Measurements from ENCODE around the gene AXIN1. TPM values are rescaled to one million over a fixed set of nuclear protein-coding genes. Genes with fewer than 3 reads are reported as not detected.
A peak's percentile ranks its signal among the peaks of the same experiment; 100 is the strongest.

The AXIN1 gene, protein sequence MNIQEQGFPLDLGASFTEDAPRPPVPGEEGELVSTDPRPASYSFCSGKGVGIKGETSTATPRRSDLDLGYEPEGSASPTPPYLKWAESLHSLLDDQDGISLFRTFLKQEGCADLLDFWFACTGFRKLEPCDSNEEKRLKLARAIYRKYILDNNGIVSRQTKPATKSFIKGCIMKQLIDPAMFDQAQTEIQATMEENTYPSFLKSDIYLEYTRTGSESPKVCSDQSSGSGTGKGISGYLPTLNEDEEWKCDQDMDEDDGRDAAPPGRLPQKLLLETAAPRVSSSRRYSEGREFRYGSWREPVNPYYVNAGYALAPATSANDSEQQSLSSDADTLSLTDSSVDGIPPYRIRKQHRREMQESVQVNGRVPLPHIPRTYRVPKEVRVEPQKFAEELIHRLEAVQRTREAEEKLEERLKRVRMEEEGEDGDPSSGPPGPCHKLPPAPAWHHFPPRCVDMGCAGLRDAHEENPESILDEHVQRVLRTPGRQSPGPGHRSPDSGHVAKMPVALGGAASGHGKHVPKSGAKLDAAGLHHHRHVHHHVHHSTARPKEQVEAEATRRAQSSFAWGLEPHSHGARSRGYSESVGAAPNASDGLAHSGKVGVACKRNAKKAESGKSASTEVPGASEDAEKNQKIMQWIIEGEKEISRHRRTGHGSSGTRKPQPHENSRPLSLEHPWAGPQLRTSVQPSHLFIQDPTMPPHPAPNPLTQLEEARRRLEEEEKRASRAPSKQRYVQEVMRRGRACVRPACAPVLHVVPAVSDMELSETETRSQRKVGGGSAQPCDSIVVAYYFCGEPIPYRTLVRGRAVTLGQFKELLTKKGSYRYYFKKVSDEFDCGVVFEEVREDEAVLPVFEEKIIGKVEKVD
- 10 to 100 TPM; 24.5 to 33.6 (median 27.6) TPM for polyA plus RNA-seq
- long read RNA-seq, donor 1: 0 reads
- long read RNA-seq, donor 2, partial matches to known transcripts: 0 of 1 reads
- long read RNA-seq, donor 2, other reads (novel, unspliced or antisense): 0 of 1 reads
- long read RNA-seq, donor 3, partial matches to known transcripts: 131 of 140 reads
- long read RNA-seq, donor 3, other reads (novel, unspliced or antisense): 9 of 140 reads
- long read RNA-seq, donor 4: 0 reads
- long read RNA-seq, donor 5: 0 reads
- long read RNA-seq, donor 6: 0 reads
- long read RNA-seq, donor 7, partial matches to known transcripts: 0 of 5 reads
- long read RNA-seq, donor 7, other reads (novel, unspliced or antisense): 0 of 5 reads
- long read RNA-seq, donor 8: 0 reads
- long read RNA-seq, donor 9, partial matches to known transcripts: 0 of 1 reads
- long read RNA-seq, donor 9, other reads (novel, unspliced or antisense): 0 of 1 reads
- long read RNA-seq, donor 10: 0 reads

GRCh38 chr16:352547-353403, at the start of gene AXIN1:
TSS of gene AXIN1 (minus strand) at chr16:352723. CDS start at chr16:347025, 5,698 bp downstream.
- no peaks in the 10 kb centered on the region for H3K9me3 ChIP-seq (ENCODE audit: control insufficient read depth in 2 of 2, insufficient read depth in 1 of 2, low read depth in 1 of 2, low read length in 1 of 2)
- H3K4me1 ChIP-seq (ENCODE audit: control insufficient read depth in 3 of 3, insufficient read depth in 2 of 3, low read depth in 1 of 3, low read length in 2 of 3): peaks cover 0 to 15% (median 0%) of the 10 kb centered on the region in 3 donors
- FAIRE-seq (no peak), DNase-seq (peak; percentile 99)
- peak within 1 kb of the TSS; percentile 40 to 81 (median 66) for H3K27ac ChIP-seq (ENCODE audit: low read depth in 1 of 3, low read length in 2 of 3)
- 2 to 5% (median 3%) methylated on average over 31 to 113 of the region's 113 CpGs for WGBS, 3 donors
- peak within 1 kb of the TSS; percentile 43 to 92 (median 65) for H3K4me3 ChIP-seq (ENCODE audit: low read depth in 1 of 3, low read length in 3 of 3)
- no peaks in the 10 kb centered on the region for H3K27me3 ChIP-seq (ENCODE audit: control insufficient read depth in 3 of 3, insufficient read depth in 3 of 3, low read length in 3 of 3)
- H3K36me3 ChIP-seq (ENCODE audit: control insufficient read depth in 3 of 3, insufficient read depth in 2 of 3, low read depth in 1 of 3, low read length in 3 of 3): peaks cover 0 to 19% (median 0%) of the 10 kb centered on the region in 3 donors

DNA sequence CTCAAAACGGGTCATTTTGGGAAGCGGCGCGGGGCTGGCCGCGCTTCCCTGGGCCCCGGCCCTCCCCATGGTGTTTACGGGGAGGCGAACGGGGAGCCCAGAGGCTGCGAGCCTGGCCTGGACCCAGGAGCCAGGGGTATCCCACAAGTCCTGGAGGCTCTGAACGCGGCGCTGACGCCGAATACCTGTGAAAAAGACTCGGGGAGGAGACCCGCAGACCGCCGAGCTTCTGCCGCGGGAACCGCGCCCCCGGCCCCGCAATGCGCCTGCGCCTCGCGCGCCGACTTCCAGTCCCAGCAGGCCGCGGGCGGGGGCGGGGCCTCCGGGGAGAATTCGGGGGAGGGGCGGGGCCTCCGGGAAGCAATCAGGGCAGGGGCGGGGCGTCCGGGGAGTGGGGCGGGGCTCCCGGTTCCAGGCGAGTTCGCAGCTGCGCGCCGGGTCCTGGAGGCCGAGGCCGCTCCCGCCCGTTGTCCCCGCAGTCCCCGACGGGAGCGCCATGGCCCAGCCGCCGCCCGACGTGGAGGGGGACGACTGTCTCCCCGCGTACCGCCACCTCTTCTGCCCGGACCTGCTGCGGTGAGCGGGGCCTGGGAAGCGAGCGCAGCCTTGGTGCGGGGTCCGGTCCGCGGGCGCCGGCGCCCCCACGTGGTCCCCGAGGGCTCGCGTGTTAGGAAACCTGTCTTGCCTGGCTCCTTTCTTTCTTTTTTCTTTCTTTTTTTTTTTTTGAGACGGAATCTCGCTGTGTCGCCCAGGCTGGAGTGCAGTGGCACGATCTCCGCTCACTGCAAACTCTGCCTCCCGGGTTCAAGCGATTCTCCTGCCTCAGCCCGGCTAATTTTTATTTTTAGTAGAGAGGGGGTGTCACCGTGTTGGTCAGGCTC, 49.2 kb upstream of the AXIN1 start, which contains the start of gene DECR2:
Gene DECR2, plus strand, starts transcription at position 418 of the 881 bp plus-strand sequence. Its CDS starts 79 bp downstream, at position 497.
- WGBS, 3 donors: 0 to 1% (median 0%) methylated on average over 68 to 91 of the region's 91 CpGs

DNA sequence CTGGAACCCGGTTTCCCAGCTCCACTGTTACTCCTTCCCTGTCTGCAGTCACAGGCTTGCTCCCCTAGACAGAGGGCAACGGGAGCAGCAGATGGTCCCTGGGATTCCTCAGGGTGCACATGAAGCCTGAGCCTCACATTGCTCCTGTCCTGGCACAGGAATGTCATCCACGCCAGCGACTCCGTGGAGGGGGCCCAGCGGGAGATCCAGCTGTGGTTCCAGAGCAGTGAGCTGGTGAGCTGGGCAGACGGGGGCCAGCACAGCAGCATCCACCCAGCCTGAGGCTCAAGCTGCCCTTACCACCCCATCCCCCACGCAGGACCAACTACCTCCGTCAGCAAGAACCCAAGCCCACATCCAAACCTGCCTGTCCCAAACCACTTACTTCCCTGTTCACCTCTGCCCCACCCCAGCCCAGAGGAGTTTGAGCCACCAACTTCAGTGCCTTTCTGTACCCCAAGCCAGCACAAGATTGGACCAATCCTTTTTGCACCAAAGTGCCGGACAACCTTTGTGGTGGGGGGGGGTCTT, 47.6 kb upstream of the AXIN1 start:
- FAIRE-seq: no peak
- DNase-seq: peak in 1 of 2 donors; percentile 11
- peak overlapping the region in 1 of 3 donors; percentile 86 for H3K27ac ChIP-seq (ENCODE audit: low read depth in 1 of 3, low read length in 2 of 3)

More for the DNA sequence above, 49.2 kb upstream of the AXIN1 start, which contains the start of gene DECR2:
- H3K27me3 ChIP-seq (ENCODE audit: control insufficient read depth in 3 of 3, insufficient read depth in 3 of 3, low read length in 3 of 3): no peaks in the 10 kb centered on the region
- FAIRE-seq: no peak
- H3K4me3 ChIP-seq (ENCODE audit: low read depth in 1 of 3, low read length in 3 of 3): peak within 1 kb of the TSS; percentile 67 to 81 (median 80)
- peak; percentile 91 to 93 for DNase-seq
- H3K9me3 ChIP-seq (ENCODE audit: control insufficient read depth in 2 of 2, insufficient read depth in 1 of 2, low read depth in 1 of 2, low read length in 1 of 2): no peaks in the 10 kb centered on the region
- H3K27ac ChIP-seq (ENCODE audit: low read depth in 1 of 3, low read length in 2 of 3): peak within 1 kb of the TSS; percentile 87 to 98 (median 95)
- H3K36me3 ChIP-seq (ENCODE audit: control insufficient read depth in 3 of 3, insufficient read depth in 2 of 3, low read depth in 1 of 3, low read length in 3 of 3): peaks cover 0 to 54% (median 0%) of the 10 kb centered on the region in 3 donors
- H3K4me1 ChIP-seq (ENCODE audit: control insufficient read depth in 3 of 3, insufficient read depth in 2 of 3, low read depth in 1 of 3, low read length in 2 of 3): peaks cover 3 to 37% (median 4%) of the 10 kb centered on the region in 3 donors

GRCh38 chr16:399340-400019, 47.0 kb upstream of the AXIN1 start:
- Histone ChIP-seq H3K27me3 (ENCODE audit: control insufficient read depth in 3 of 3, insufficient read depth in 3 of 3, low read length in 3 of 3) (no peaks in the 10 kb centered on the region), H3K36me3 (ENCODE audit: control insufficient read depth in 3 of 3, insufficient read depth in 2 of 3, low read depth in 1 of 3, low read length in 3 of 3) (peaks cover 0 to 36% (median 0%) of the 10 kb centered on the region in 3 donors), H3K27ac (ENCODE audit: low read depth in 1 of 3, low read length in 2 of 3) (no peak overlapping the region), H3K4me3 (ENCODE audit: low read depth in 1 of 3, low read length in 3 of 3) (no peak overlapping the region), H3K4me1 (ENCODE audit: control insufficient read depth in 3 of 3, insufficient read depth in 2 of 3, low read depth in 1 of 3, low read length in 2 of 3) (peaks cover 0 to 28% (median 7%) of the 10 kb centered on the region in 3 donors), H3K9me3 (ENCODE audit: control insufficient read depth in 2 of 2, insufficient read depth in 1 of 2, low read depth in 1 of 2, low read length in 1 of 2) (no peaks in the 10 kb centered on the region)
- no peak for DNase-seq
- FAIRE-seq: no peak
- 78 to 83% (median 80%) methylated on average over 20 to 22 of the region's 22 CpGs for WGBS, 3 donors

More for the DNA sequence above, 47.6 kb upstream of the AXIN1 start:
- WGBS, 3 donors: 69 to 75% (median 70%) methylated on average over 9 to 10 of the region's 10 CpGs
- H3K27me3 ChIP-seq (ENCODE audit: control insufficient read depth in 3 of 3, insufficient read depth in 3 of 3, low read length in 3 of 3): no peaks in the 10 kb centered on the region
- H3K9me3 ChIP-seq (ENCODE audit: control insufficient read depth in 2 of 2, insufficient read depth in 1 of 2, low read depth in 1 of 2, low read length in 1 of 2): no peaks in the 10 kb centered on the region
- peaks cover 2 to 32% (median 7%) of the 10 kb centered on the region in 3 donors for H3K4me1 ChIP-seq (ENCODE audit: control insufficient read depth in 3 of 3, insufficient read depth in 2 of 3, low read depth in 1 of 3, low read length in 2 of 3)
- no peak overlapping the region for H3K4me3 ChIP-seq (ENCODE audit: low read depth in 1 of 3, low read length in 3 of 3)
- H3K36me3 ChIP-seq (ENCODE audit: control insufficient read depth in 3 of 3, insufficient read depth in 2 of 3, low read depth in 1 of 3, low read length in 3 of 3): peaks cover 0 to 42% (median 0%) of the 10 kb centered on the region in 3 donors

- 79 to 82% (median 81%) methylated on average over 23 to 24 of the region's 24 CpGs for WGBS, 3 donors
- H3K27ac ChIP-seq (ENCODE audit: low read depth in 1 of 3, low read length in 2 of 3): peak overlapping the region in 1 of 3 donors; percentile 27
- no peak for DNase-seq
These were observed 46.2 kb upstream of the AXIN1 start for GRCh38 chr16:398561-399339.

More at GRCh38 chr16:398561-399339, 46.2 kb upstream of the AXIN1 start:
- H3K36me3 ChIP-seq (ENCODE audit: control insufficient read depth in 3 of 3, insufficient read depth in 2 of 3, low read depth in 1 of 3, low read length in 3 of 3): peaks cover 0 to 36% (median 0%) of the 10 kb centered on the region in 3 donors
- FAIRE-seq: no peak
- no peaks in the 10 kb centered on the region for H3K9me3 ChIP-seq (ENCODE audit: control insufficient read depth in 2 of 2, insufficient read depth in 1 of 2, low read depth in 1 of 2, low read length in 1 of 2)
- H3K27me3 ChIP-seq (ENCODE audit: control insufficient read depth in 3 of 3, insufficient read depth in 3 of 3, low read length in 3 of 3): no peaks in the 10 kb centered on the region
- H3K4me3 ChIP-seq (ENCODE audit: low read depth in 1 of 3, low read length in 3 of 3): no peak overlapping the region
- peaks cover 0 to 28% (median 7%) of the 10 kb centered on the region in 3 donors for H3K4me1 ChIP-seq (ENCODE audit: control insufficient read depth in 3 of 3, insufficient read depth in 2 of 3, low read depth in 1 of 3, low read length in 2 of 3)
